SJSA1 (cell line): ENCODE results near the gene HOXC4. TPM values are rescaled to one million over a fixed set of nuclear protein-coding genes. Genes with fewer than 3 reads are reported as not detected.
A peak's percentile ranks its signal among the peaks of the same experiment; 100 is the strongest.

Experiments used
- DNase-seq, 2 experiments: peaks; one replicate each; pipeline ENCODE4 v3.0.0-alpha.2; 2015 to 2020; ENCODE audit warnings: low spot score in 2 of 2, low read depth in 1 of 2
- H3K27ac ChIP-seq: fragments of 250-450 bp; sonication (Bioruptor Pico); 2 replicates; pipeline ENCODE4 v1.5.1; 2020; ENCODE audit warnings: mild to moderate bottlenecking, moderate library complexity
- H3K27me3 ChIP-seq: fragments of 250-450 bp; sonication (Bioruptor Pico); replicated peaks from 2 replicates; pipeline ENCODE4 v1.5.1; 2020; ENCODE audit warnings: mild to moderate bottlenecking, moderate library complexity
- H3K36me3 ChIP-seq: fragments of 250-450 bp; sonication (Bioruptor Pico); 2 replicates; pipeline ENCODE4 v1.5.1; 2020; ENCODE audit warnings: mild to moderate bottlenecking
- H3K4me1 ChIP-seq: fragments of 250-450 bp; sonication (Bioruptor Pico); replicated peaks from 2 replicates; pipeline ENCODE4 v1.6.1; 2021; ENCODE audit warnings: mild to moderate bottlenecking
- H3K4me3 ChIP-seq: fragments of 250-450 bp; sonication (Bioruptor Pico); 2 replicates; pipeline ENCODE4 v1.5.1; 2020; ENCODE audit warnings: mild to moderate bottlenecking
- H3K9me3 ChIP-seq: fragments of 250-450 bp; sonication (Bioruptor Pico); replicated peaks from 2 replicates; pipeline ENCODE4 v1.5.1; 2020; ENCODE audit warnings: mild to moderate bottlenecking
- total RNA-seq: library from RNA; depleted of rRNA; stranded (reverse); fragments of >200 nt; shearing (Covaris generic); gene quantifications from 2 replicates; pipeline ENCODE4 v1.2.3, GENCODE V29; 2014; rRNA removed

Gene HOXC4
- total RNA-seq = 1.4 and 2.2 TPM in 2 replicates

GRCh38 chr12:54053751-54054741 is at the start of gene HOXC4:
TSS of gene HOXC4 (plus strand) at chr12:54053835. CDS start at chr12:54053923, 88 bp downstream.
- Histone ChIP-seq H3K9me3 (no peaks in the 10 kb centered on the region), H3K27ac (peak within 1 kb of the TSS; percentile 45), H3K4me3 (peak within 1 kb of the TSS; percentile 42), H3K36me3 (peaks cover 8% of the 10 kb centered on the region; the same call in 1 of the 2 replicates), H3K27me3 (no peaks in the 10 kb centered on the region), H3K4me1 (peaks cover 21% of the 10 kb centered on the region)
- DNase-seq = peak in 1 of 2 experiments; percentile 15

- Histone ChIP-seq H3K36me3 (0 out of 2 replicates have a peak, but pooled peaks cover 5% of the 10 kb centered on the region), H3K4me3 (peak overlapping the region; percentile 21), H3K9me3 (no peaks in the 10 kb centered on the region), H3K27ac (peak overlapping the region; percentile 48), H3K4me1 (peaks cover 36% of the 10 kb centered on the region), H3K27me3 (no peaks in the 10 kb centered on the region)
- DNase-seq = no peak
These were observed 49.4 kb upstream of the HOXC4 start for GRCh38 chr12:54004063-54004840.

DNA sequence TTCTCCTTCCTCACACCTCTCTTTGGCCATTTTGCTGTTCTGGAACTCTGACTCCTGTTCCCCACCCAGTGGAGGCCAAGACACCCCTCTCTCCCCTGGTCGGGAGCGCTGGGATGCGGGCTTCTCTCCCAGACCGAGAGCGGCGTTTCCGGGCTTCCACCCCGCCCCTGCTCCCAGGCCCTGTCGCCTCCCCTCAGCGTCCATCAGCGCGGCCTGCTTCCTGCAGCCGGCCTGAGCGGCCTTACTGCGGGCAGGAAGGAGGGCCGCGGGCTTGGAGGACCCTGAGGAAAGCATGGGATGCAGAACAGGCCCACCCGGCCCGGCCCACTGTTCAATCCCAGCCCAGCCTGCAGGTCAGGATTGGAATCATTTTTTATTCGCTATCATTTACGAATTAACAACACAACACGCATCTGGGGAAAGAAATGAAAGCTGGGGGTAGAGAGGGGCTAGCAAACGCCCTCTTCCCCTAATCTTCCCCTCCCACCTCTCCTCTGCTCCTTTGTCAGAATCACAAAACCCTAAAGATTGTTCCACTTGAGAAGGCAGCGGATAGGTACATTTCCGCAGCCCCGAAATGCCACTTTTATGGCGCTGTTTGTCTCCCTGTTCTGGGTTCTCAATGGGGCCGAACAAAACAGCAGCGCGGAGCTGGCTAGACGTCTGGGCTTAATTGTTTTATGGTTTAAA is 48.6 kb upstream of the HOXC4 start:
- Histone ChIP-seq H3K36me3 (0 out of 2 replicates have a peak, but pooled peaks cover 5% of the 10 kb centered on the region), H3K27ac (peak overlapping the region; percentile 48), H3K9me3 (no peaks in the 10 kb centered on the region), H3K4me3 (peak overlapping the region; percentile 21), H3K27me3 (no peaks in the 10 kb centered on the region), H3K4me1 (peaks cover 43% of the 10 kb centered on the region)
- DNase-seq = peak in 1 of 2 experiments; percentile 57

- H3K36me3 ChIP-seq = 0 out of 2 replicates have a peak, but pooled peaks cover 5% of the 10 kb centered on the region
- peak overlapping the region; percentile 48 for H3K27ac ChIP-seq
- no peaks in the 10 kb centered on the region for H3K9me3 ChIP-seq
- no peaks in the 10 kb centered on the region for H3K27me3 ChIP-seq
- no peak for DNase-seq
- peak overlapping the region; percentile 21 for H3K4me3 ChIP-seq
- peaks cover 48% of the 10 kb centered on the region for H3K4me1 ChIP-seq
These were observed 48.1 kb upstream of the HOXC4 start for GRCh38 chr12:54005531-54005852.

DNA sequence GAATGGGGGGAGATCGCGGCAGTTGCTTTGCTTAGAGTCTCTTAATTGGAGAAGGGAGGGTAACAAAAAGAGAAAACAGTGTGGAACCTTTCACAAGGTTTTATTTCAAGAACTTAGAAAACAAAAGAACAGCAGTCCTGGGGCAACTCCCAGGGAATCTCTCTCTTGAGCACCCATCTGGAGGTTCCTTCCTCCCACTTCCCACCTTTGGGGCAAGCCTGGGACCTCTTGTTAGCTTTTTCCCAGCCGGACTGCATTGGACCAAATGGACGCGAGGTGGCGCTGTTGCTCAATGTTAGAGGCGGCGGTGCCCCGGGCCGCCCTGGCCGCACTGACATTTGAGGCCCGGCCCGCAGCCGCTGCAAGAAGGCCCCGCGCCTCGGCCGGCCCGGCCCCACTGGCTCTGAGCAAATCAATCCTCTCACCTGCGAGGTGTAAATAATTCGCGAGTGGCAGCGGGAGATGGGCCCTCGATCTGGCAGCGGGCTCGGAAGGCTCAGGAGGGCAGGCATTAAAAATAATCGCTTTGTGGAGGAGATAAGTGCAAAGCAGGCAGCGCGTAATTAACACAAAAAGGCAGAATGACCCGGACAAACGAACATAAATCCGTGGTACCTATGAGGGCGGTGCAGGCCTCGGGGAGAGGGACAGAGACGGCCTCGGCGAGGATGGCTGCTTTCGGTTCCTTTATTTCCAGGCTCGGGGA is 47.6 kb upstream of the HOXC4 start:
- no peaks in the 10 kb centered on the region for H3K9me3 ChIP-seq
- H3K27ac ChIP-seq = peak overlapping the region; percentile 48; the same call in 1 of the 2 replicates
- peaks cover 48% of the 10 kb centered on the region for H3K4me1 ChIP-seq
- peak; percentile 86 to 88 for DNase-seq
- H3K36me3 ChIP-seq = 0 out of 2 replicates have a peak, but pooled peaks cover 5% of the 10 kb centered on the region
- H3K27me3 ChIP-seq = no peaks in the 10 kb centered on the region
- peak overlapping the region; percentile 21 for H3K4me3 ChIP-seq

GRCh38 chr12:54006559-54007220 is 46.9 kb upstream of the HOXC4 start:
- H3K27me3 ChIP-seq = no peaks in the 10 kb centered on the region
- peak overlapping the region; percentile 21 for H3K4me3 ChIP-seq
- peaks cover 48% of the 10 kb centered on the region for H3K4me1 ChIP-seq
- H3K36me3 ChIP-seq = 0 out of 2 replicates have a peak, but pooled peaks cover 5% of the 10 kb centered on the region
- peak in 1 of 2 experiments; percentile 14 for DNase-seq
- H3K27ac ChIP-seq = no peak overlapping the region
- no peaks in the 10 kb centered on the region for H3K9me3 ChIP-seq

- H3K36me3 ChIP-seq = 0 out of 2 replicates have a peak, but pooled peaks cover under 1% of the 10 kb centered on the region
- H3K27me3 ChIP-seq = no peaks in the 10 kb centered on the region
- H3K4me3 ChIP-seq = no peak overlapping the region
- no peaks in the 10 kb centered on the region for H3K9me3 ChIP-seq
- H3K27ac ChIP-seq = no peak overlapping the region
- peaks cover 57% of the 10 kb centered on the region for H3K4me1 ChIP-seq
- DNase-seq = peak in 1 of 2 experiments; percentile 19
These were observed 45.9 kb upstream of the HOXC4 start for GRCh38 chr12:54007538-54008259.

DNA sequence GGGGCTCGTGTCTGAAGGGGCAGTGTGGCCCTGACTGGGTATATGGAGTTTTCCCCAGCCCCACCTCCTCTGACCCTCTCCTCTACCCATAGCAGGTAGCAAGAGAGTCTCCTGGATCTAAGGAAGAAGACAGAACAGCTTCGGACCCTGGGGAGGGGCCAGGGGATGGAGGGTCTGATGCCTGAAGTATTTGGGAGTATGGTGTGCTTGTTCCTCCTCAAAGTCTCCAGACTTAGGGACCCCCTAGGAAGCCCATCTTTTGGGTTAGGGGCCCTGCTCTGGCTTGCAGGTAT is 45.4 kb upstream of the HOXC4 start:
- no peaks in the 10 kb centered on the region for H3K9me3 ChIP-seq
- no peaks in the 10 kb centered on the region for H3K36me3 ChIP-seq
- no peaks in the 10 kb centered on the region for H3K27me3 ChIP-seq
- H3K4me3 ChIP-seq = no peak overlapping the region
- no peak for DNase-seq
- peaks cover 62% of the 10 kb centered on the region for H3K4me1 ChIP-seq
- no peak overlapping the region for H3K27ac ChIP-seq

DNA sequence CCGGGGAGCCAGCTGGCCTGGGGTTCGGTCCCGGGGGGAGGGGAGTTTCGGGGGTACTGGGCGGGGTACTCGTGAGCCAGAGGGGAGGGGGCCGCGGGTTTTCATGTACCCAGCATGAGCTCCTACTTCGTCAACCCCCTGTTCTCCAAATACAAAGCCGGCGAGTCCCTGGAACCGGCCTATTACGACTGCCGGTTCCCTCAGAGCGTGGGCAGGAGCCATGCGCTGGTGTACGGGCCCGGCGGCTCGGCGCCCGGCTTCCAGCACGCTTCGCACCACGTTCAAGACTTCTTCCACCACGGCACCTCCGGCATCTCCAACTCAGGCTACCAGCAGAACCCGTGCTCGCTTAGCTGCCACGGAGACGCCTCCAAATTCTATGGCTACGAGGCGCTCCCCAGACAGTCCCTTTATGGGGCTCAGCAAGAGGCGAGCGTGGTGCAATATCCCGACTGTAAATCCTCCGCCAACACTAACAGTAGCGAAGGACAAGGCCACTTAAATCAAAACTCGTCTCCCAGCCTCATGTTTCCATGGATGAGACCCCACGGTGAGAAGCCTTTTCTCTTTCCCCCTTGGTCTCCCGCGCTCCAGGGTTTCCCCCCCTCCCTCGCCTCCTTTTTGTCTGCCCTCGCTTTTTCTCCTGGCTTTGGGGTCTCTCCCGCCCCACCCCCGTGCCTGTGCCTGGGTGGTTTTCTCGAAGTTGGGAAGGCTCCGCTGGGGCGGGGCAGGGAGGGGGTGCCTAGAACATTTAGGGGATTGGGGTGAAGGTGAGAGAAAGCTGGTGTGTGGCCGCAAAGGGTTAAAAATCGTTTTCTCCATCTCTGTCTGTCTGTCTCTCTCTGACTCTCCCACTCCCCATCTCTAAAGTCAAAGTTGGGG is 44.2 kb upstream of the HOXC4 start:
- no peaks in the 10 kb centered on the region for H3K36me3 ChIP-seq
- no peak overlapping the region; the same call in 1 of the 2 replicates for H3K27ac ChIP-seq
- H3K27me3 ChIP-seq = no peaks in the 10 kb centered on the region
- peak in 1 of 2 experiments; percentile 24 for DNase-seq
- peaks cover 63% of the 10 kb centered on the region for H3K4me1 ChIP-seq
- no peaks in the 10 kb centered on the region for H3K9me3 ChIP-seq
- H3K4me3 ChIP-seq = peak overlapping the region; percentile 37

DNA sequence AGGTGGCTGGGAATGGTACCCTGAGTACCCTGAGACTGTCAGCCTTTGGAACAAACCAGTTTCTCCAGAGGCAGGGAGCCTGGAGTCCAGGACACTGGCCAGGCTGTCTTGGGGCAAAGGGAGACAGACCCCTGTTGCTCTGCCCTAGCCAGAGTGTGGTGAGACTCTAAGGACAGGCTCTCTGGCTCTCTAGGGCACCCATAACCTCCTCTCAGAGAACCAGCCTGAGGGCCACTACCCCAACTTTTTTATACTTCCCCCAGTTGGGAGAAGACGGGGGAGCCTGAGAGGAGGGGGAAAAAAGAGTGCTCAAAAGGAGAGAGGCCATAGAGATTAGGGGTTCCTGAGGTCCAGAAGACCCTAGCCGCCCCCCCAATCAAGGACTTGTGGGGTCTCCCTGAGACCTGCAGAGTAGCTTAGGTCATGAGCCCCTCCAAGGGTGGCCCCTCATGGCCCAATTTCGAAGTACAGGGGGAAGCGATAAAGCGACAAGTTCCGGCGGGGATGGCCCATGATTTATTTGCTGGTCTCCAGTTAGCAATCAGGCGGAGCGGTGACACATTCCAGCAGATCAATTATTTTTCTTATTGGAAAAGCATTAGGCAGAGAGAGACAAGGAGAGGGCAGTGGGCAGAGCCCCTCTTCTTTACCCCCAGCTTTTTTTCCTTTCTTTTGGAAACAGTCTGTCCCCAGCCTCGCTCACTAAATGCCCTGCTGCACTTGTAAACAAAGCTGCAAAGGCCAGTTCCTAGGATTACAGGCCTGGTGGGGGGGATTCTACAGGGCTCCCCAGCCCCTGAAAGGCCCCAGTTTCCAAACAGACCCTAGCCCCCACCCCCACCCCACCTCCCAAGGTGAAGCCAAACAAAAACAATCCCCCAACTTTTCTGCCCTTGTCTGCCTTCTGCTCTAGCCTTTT is 43.3 kb upstream of the HOXC4 start:
- Histone ChIP-seq H3K9me3 (no peaks in the 10 kb centered on the region), H3K36me3 (no peaks in the 10 kb centered on the region), H3K4me1 (peaks cover 63% of the 10 kb centered on the region), H3K27me3 (no peaks in the 10 kb centered on the region), H3K4me3 (peak overlapping the region; percentile 37), H3K27ac (peak overlapping the region; percentile 54)
- DNase-seq = peak in 1 of 2 experiments; percentile 38
